Kidney (tissue), 14 donors: ENCODE data around the gene NEDD8. TPM values are rescaled to one million over a fixed set of nuclear protein-coding genes. Genes with fewer than 3 reads are reported as not detected.

Experiments used
- DNase-seq, 5 donors: peaks; one replicate each; pipeline ENCODE4 v3.0.0-alpha.2; 2013 to 2020
- FAIRE-seq: peaks from 2 replicates; lab custom pipeline; 2012; peaks lifted over from hg19 to GRCh38; lab: Jason Lieb, UNC
- H3K27ac ChIP-seq, 2 donors: one replicate each; pipeline ENCODE4 v1.7.0; 2013; ENCODE audit warnings: low read depth in 2 of 2, low read length in 2 of 2, inconsistent platforms in 1 of 2
- H3K27me3 ChIP-seq: one replicate; pipeline ENCODE4 v1.7.1; 2013; ENCODE audit warnings: low read length, inconsistent platforms; ENCODE audit not compliant: control insufficient read depth, insufficient read depth
- H3K36me3 ChIP-seq, 3 donors: one replicate each; pipeline versions ENCODE4 v1.7.0 to v1.7.1; 2013; ENCODE audit warnings: low read length in 3 of 3, control low read depth in 1 of 3, inconsistent platforms in 1 of 3; ENCODE audit not compliant: insufficient read depth in 3 of 3, control insufficient read depth in 2 of 3
- H3K4me1 ChIP-seq, 3 donors: one replicate each; pipeline versions ENCODE4 v1.7.0 to v1.7.1; 2013; ENCODE audit warnings: low read length in 3 of 3, inconsistent platforms in 1 of 3, low read depth in 1 of 3; ENCODE audit not compliant: control insufficient read depth in 2 of 3, insufficient read depth in 2 of 3
- H3K4me3 ChIP-seq, 3 donors: one replicate each; pipeline versions ENCODE4 v1.7.0 to v1.8.1; 2013; ENCODE audit warnings: low read length in 3 of 3, control low read depth in 1 of 3, inconsistent platforms in 1 of 3
- H3K9ac ChIP-seq, 3 donors: one replicate each; pipeline versions ENCODE4 v1.7.0 to v1.7.1; 2013; ENCODE audit warnings: low read length in 3 of 3, control low read depth in 1 of 3, inconsistent platforms in 1 of 3
- H3K9me3 ChIP-seq, 3 donors: one replicate each; pipeline versions ENCODE4 v1.7.0 to v1.7.1; 2013; ENCODE audit warnings: low read length in 3 of 3, control low read depth in 1 of 3, inconsistent platforms in 1 of 3; ENCODE audit not compliant: control insufficient read depth in 2 of 3, insufficient read depth in 1 of 3
- CTCF ChIP-seq: IDR thresholded peaks from 3 replicates; pipeline ENCODE4 v1.5.1; 2012; ENCODE audit warnings: mild to moderate bottlenecking, moderate library complexity, borderline replicate concordance; ENCODE audit not compliant: insufficient read depth; ENCODE audit errors: extremely low read depth
- intact Hi-C: fragments of 100-400 bp; cut with DNase I; formaldehyde crosslinking; loops from one replicate; pipeline ENCODE4 v1.11.1; 2022
- polyA plus RNA-seq: library from polyadenylated mRNA; stranded (reverse); fragments of 350-450 nt; fragmentation: Illumina TruSeq; extraction: RNeasy Lipid Tissue Mini Kit (QIAGEN cat#74804); gene quantifications from one replicate; pipeline ENCODE4 v1.2.3, GENCODE V29; 2014; ENCODE audit warnings: low read depth, low replicate concordance; ENCODE audit not compliant: insufficient read depth
- total RNA-seq: library from RNA; stranded (reverse); fragmentation: NEBNext Ultra II Directional; extraction: Animal tissue kit (Norgen Biotek cat#: 25700); gene quantifications from one replicate; pipeline ENCODE4 v1.2.1, GENCODE V29; 2021
- donor health status: control.
- donor health status: control.
- donor health status: control.
- donor health status: control.
- donor health status: control.
- donor health status: DM: yes; HTN: yes; CAD: no.
- donor health status: Normal renal cell carcinoma (clear cell type).

The NEDD8 gene
- total and polyA plus RNA-seq, 2 donors from 2014 or later, result 145 to 439 TPM

DNA sequence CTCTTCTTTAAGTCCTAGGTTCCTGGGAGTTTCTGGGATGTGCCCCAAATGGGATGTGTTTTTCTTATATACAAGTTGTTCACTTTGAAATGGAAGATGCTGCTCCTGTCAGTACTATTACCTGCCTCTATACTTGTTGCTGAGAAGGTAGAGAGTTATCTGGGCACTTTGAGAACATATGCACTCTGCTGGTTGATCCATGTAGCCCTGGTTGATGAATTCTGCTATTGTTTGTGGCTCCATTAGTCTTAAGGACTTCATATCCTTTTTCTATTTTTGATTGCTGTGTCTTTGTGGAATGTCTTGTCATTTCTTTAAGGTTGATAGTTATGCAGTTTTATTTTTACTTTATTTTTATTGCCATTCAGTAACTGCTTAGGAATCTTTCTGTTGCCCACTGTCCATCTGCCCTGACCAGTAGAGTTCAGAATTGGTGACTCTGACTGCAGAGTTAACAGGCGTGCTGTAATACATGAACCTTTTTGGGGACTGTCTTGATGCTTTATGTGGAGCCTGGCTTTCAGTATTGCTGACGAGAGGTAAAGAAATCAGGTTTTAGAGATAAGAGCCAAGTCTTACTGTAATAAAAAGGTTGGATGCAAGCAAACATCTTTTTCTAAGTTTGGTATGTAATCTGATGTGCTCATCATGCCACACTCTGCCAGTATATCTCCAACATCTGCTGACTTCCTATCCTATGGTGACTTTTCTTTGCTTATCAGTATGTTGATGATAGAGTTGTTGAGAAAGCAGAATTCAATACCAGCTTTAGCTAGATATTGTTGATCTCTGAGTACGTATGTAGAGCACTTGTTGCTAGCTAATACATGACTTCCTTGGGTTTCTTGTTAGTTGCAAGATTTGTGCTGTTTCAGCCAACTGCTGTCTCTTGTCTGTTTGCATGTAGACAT, 2.2 kb upstream of the NEDD8 start:
- Histone ChIP-seq H3K9me3 (no peaks in the 10 kb centered on the region), H3K9ac (no peak overlapping the region), H3K36me3 (peaks cover 8 to 32% (median 26%) of the 10 kb centered on the region in 3 donors), H3K27ac (no peak overlapping the region), H3K27me3 (no peaks in the 10 kb centered on the region), H3K4me1 (peaks cover 0 to 25% (median 13%) of the 10 kb centered on the region in 3 donors), H3K4me3 (no peak overlapping the region)
- no peak for TF ChIP-seq CTCF
- intact Hi-C loops, result no loop called here
- no peak for FAIRE-seq
- no peak for DNase-seq

DNA sequence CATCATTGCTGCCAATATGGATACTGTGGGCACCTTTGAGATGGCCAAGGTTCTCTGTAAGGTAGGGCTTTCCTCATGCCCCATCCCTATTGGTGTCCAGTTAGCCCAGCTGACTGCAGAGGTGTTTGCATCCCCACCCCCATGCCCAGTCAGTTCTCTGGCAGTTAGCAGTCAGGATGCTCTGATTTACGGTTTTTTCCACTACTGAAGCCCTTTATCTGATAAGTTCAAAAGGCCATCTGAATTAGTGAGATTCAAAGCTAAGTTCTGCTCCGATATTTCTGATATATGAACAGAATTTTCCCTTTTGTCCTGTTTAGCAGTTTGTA, 1.3 kb upstream of the NEDD8 start:
- intact Hi-C loops, result no loop called here
- Histone ChIP-seq H3K9ac (peak overlapping the region; percentile 84 to 94 (median 92)), H3K4me3 (peak overlapping the region; percentile 86 to 96 (median 96)), H3K27ac (no peak overlapping the region), H3K9me3 (no peaks in the 10 kb centered on the region), H3K4me1 (peaks cover 0 to 25% (median 13%) of the 10 kb centered on the region in 3 donors), H3K27me3 (no peaks in the 10 kb centered on the region), H3K36me3 (peaks cover 8 to 25% (median 21%) of the 10 kb centered on the region in 3 donors)
- FAIRE-seq, result no peak
- no peak for TF ChIP-seq CTCF
- no peak for DNase-seq

DNA sequence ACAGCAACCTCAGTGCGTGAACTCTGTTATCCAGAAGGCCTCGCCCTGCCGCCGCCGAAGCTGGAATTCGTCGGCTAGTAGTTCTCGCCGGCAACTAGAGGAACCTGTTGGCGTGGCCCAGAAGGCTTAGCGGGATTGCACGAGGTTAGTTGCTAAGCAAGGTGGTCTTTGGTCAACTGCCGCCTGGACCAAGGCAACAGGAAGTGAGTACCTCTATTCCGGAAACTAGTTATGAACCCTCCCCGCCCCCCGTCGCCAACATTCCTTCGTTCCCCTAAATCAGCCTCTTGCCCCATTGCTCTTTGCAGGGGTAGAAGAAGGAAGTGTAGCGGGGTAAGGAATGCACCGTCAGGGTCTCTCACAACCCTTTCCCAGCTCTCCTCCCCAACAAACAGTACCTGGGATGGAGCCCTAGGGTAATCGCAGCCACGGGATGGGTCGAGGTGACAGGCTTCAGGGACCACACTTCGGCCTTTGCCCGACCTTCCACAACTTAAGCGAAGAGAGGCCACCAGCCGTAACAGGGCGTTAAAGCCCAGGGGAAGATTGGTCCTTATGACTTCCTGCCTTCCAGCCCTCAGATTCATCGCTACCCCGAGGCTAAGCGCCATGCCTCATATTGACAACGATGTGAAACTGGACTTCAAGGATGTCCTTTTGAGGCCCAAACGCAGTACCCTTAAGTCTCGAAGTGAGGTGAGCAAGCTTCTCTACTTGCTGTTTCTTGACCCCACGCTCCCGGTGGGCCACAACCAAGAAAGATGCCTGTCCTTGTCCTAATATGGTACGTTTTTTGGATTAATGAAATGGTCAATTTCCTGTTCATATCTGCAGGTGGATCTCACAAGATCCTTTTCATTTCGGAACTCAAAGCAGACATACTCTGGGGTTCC, 724 bp upstream of the NEDD8 start, which contains the start of gene GMPR2:
Gene GMPR2, plus strand, starts transcription at position 285 of the 893 bp plus-strand sequence. Its CDS starts 325 bp downstream, at position 610.
- Histone ChIP-seq H3K27me3 (no peaks in the 10 kb centered on the region), H3K36me3 (peaks cover 8 to 19% (median 16%) of the 10 kb centered on the region in 3 donors), H3K9ac (peak within 1 kb of the TSS; percentile 92 to 96 (median 94)), H3K9me3 (no peaks in the 10 kb centered on the region), H3K4me1 (peaks cover 0 to 25% (median 13%) of the 10 kb centered on the region in 3 donors), H3K27ac (peak within 1 kb of the TSS; percentile 89 to 94), H3K4me3 (peak within 1 kb of the TSS; percentile 86 to 96 (median 96))
- FAIRE-seq (no peak), DNase-seq (no peak)
- TF ChIP-seq CTCF, result no peak
- intact Hi-C loops, result no loop called here
